Hematopoietic multipotent progenitor cell treated with erythropoietin and hydrocortisone succinate and interleukin-3 and kit ligand, for 15 days (in vitro differentiated cells): Measurements from ENCODE around the gene EDIL3.

Experiments used
- DNase-seq: peaks from one replicate; pipeline ENCODE4 v3.0.0-alpha.2; 2015; ENCODE audit warnings: low spot score

The EDIL3 gene

DNA sequence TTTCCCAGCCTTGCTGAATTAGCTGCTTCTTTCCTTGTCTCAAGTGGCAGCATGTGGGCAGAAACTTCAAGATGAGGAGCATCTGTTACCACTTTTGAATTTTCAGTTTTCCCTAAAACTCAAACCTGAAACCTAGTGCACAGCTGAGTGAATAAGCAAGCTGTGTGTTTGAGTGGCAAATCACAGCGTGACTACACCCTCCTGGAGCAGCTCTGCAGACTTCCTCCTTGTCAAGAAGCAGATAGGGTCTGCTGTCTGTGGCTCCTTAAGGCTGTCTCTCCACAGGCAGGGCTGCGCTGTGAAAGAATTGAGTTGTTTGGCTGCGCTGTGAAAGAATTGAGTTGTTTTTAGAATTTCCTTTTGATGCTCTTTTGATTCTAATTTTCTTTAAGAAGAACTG, 484.4 kb downstream of the EDIL3 start:
- no peak for DNase-seq

DNA sequence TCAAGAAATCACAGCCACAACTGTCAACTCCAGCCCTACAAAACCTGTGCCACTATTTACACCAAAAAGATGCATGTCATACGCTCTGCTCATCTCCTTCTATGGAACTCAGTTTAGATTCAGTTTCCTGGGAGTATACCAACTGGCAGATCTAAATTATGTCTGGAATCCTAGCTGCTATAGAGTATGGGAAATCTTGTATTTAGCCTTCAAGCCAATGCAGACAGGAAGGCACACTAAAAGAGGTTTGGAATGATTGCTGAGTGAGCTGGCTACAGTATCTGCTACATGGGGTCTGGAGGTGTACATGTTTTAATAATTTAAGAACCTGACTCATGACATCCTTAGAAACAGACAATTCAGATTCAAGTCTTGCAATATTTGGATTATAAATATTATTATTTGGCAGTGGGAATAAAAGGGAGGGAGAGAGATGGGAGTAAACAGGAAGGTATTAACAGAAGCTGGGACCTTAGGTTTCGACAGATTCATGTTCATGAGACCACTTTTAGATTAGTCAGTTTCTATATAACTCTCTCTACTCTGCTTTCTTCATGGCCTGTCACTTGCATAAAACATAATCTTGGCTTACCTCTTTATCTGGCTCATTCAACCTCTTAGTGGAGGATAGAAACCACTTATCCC, 485.2 kb downstream of the EDIL3 start:
- no peak for DNase-seq

DNA sequence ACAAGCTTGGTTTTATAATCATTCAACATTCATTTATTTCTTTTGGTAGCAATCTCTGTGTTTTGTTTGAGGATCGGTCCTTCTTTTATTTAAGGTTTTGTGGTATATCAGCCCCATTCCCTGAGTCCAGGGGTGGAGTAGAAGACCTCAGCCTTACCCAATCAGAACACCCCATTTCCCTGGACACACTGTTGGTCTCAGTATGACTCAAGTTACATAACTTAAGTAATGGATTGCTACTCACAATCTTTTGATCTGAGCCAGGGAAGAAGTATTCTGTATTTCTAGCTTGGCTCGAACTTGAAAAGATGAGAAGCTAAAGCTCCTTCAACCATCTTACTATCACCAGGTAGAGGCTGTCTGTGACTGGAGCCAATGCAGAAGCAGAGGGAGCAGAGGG, 488.8 kb downstream of the EDIL3 start:
- no peak for DNase-seq

DNA sequence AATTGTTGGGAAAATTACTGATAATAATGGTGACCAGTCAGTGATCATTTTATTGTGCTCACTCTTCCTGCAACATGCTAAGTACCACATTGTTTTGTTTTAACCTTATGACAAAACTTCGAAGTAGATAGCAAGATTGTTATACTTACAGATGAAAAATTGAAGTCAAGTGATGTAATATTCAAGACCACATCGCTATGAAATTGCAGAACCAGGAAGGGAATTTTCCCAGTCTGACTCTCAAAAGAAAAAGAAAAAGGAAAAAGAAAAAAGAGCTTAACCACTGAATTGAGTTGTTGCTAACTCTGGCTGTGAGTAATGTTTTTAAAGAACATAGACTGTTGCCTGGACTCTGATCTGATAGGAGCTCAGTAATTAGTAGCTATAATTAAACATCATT, 493.4 kb downstream of the EDIL3 start:
- DNase-seq = no peak
